OCI-LY1 (cell line): ENCODE measurements around the gene ZSWIM3.

Experiments
- CTCF ChIP-seq: fragments of 200-600 bp; sonication (generic), shearing (Covaris generic); IDR thresholded peaks from 2 replicates; pipeline ENCODE4 v1.5.1; 2017; ENCODE audit warnings: mild to moderate bottlenecking, antibody characterized with exemption, low read length, moderate library complexity, mixed read lengths
- EZH2 ChIP-seq: fragments of 200-600 bp; sonication (generic), shearing (Covaris generic); IDR thresholded peaks from 2 replicates; pipeline ENCODE4 v1.8.0; 2017; ENCODE audit warnings: borderline replicate concordance, mixed run types, mild to moderate bottlenecking, antibody characterized with exemption, low read length, moderate library complexity, mixed read lengths

DNA sequence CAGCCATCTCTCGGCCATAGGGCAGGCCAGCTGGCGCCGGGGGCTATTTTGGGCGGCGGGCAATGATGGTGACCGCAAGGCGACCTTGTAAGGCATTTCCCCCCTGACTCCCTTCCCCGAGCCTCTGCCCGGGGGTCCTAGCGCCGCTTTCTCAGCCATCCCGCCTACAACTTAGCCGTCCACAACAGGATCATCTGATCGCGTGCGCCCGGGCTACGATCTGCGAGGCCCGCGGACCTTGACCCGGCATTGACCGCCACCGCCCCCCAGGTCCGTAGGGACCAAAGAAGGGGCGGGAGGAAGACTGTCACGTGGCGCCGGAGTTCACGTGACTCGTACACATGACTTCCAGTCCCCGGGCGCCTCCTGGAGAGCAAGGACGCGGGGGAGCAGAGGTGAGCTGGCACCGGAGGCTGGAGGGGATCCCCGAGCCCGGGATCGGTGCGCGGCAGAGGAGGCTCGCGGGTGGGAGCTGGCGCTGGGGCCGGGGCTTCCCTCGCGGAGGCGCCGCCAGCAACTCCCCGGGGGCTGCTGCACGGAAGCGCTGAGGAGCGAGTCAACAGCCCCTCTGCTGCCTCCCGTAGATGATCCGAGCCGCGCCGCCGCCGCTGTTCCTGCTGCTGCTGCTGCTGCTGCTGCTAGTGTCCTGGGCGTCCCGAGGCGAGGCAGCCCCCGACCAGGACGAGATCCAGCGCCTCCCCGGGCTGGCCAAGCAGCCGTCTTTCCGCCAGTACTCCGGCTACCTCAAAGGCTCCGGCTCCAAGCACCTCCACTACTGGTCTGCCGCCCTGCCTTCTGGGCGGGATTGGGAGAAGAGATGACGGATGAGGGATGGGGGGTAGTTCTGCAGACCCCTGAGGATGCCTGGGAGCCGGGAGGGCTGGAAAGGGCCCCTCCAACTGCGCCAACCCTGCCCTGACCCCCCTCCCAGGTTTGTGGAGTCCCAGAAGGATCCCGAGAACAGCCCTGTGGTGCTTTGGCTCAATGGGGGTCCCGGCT lies 33.9 kb downstream of the ZSWIM3 start, which contains the start of the genes CTSA and NEURL2:
- no peak for TF ChIP-seq CTCF
- TF ChIP-seq EZH2: no peak
